ENCODE results near the gene ZNF414.

DNA sequence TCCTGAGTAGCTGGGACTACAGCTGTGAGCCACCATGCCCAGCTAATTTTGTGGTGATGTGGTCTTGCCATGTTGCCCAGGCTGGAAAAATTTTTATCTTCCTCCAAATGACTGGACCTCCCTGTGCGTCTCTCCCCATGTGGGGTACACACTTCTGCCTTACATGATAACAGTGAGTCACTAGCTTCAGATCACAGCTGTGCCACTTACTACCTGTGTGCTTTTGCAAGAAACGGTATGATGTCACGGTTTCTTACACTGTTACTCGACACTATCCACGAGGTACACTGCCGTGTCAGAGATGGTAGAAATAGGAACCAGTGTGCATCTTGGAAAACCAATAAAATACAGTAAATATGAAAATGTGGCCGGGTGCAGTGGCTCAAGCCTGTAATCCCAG lies 17.5 kb upstream of the ZNF414 start:
- TF ChIP-seq POLR2A (IDR thresholded peaks at IDR 0.05; ENCODE audit: low read depth, low read length) (no peak), POLR2AphosphoS5 (IDR thresholded peaks at IDR 0.05; ENCODE audit: low read depth, low read length) (no peak), TAF1 (IDR thresholded peaks at IDR 0.05; ENCODE audit: low read depth, low read length) (no peak)

All from GM12891 (cell line).